GM23338 (cell line): Measurements from ENCODE around the gene CAMTA1. TPM values are rescaled to one million over a fixed set of nuclear protein-coding genes. Genes with fewer than 3 reads are reported as not detected.

Source experiments
- ATAC-seq: fragments of 200-7000 bp; cut with Tn5 transposase; 3 replicates; pipeline ENCODE4 v1.9.1; 2020
- DNase-seq: peaks from one replicate; pipeline ENCODE4 v3.0.0-alpha.2; 2015; ENCODE audit warnings: low spot score
- H2AFZ ChIP-seq: fragments of 200-600 bp; sonication (generic); 2 replicates; pipeline ENCODE4 v1.8.0; 2016; ENCODE audit warnings: antibody characterized with exemption, mild to moderate bottlenecking, moderate library complexity
- H3F3A ChIP-seq: fragments of 200-600 bp; sonication (generic); replicated peaks from 2 replicates; pipeline ENCODE4 v1.8.0; 2017; ENCODE audit warnings: antibody characterized with exemption, mixed run types, low read depth
- H3K27ac ChIP-seq: fragments of 200-600 bp; sonication (generic); 2 replicates; pipeline ENCODE4 v1.6.1; 2016; ENCODE audit warnings: low read depth
- H3K27me3 ChIP-seq: fragments of 200-600 bp; sonication (generic); 2 replicates; pipeline ENCODE4 v1.8.0; 2016; ENCODE audit warnings: mild to moderate bottlenecking, mixed run types, moderate library complexity; ENCODE audit not compliant: insufficient read depth
- H3K36me3 ChIP-seq: fragments of 200-600 bp; sonication (generic); 2 replicates; pipeline ENCODE4 v1.8.0; 2016; ENCODE audit warnings: mild to moderate bottlenecking; ENCODE audit not compliant: insufficient read depth
- H3K4me1 ChIP-seq: fragments of 200-600 bp; sonication (generic); 2 replicates; pipeline ENCODE4 v1.8.0; 2016; ENCODE audit warnings: mild to moderate bottlenecking, moderate library complexity; ENCODE audit not compliant: insufficient read depth
- H3K4me2 ChIP-seq: fragments of 200-600 bp; sonication (generic); 2 replicates; pipeline ENCODE4 v1.7.1; 2017; ENCODE audit warnings: mixed run types
- H3K4me3 ChIP-seq: fragments of 200-600 bp; sonication (generic); 2 replicates; pipeline ENCODE4 v1.6.1; 2016; ENCODE audit warnings: mixed run types
- H3K79me2 ChIP-seq: fragments of 200-600 bp; sonication (generic); replicated peaks from 2 replicates; pipeline ENCODE4 v1.8.0; 2017; ENCODE audit warnings: mild to moderate bottlenecking; ENCODE audit not compliant: insufficient read depth
- H3K9me2 ChIP-seq: fragments of 200-600 bp; sonication (generic); 2 replicates; pipeline ENCODE4 v1.8.0; 2017; ENCODE audit not compliant: insufficient read depth
- H4K20me1 ChIP-seq: fragments of 200-600 bp; sonication (generic); replicated peaks from 2 replicates; pipeline ENCODE4 v1.8.0; 2017; ENCODE audit warnings: mild to moderate bottlenecking; ENCODE audit not compliant: insufficient read depth
- H3K27ac Mint-ChIP-seq: 2 replicates; pipeline ENCODE4 v1.8.0; 2020; ENCODE audit warnings: inconsistent platforms, mild to moderate bottlenecking, moderate library complexity, mixed read lengths
- H3K27me3 Mint-ChIP-seq: 3 replicates; pipeline ENCODE4 v1.8.0; 2022; ENCODE audit warnings: low read depth, mild to moderate bottlenecking, moderate library complexity, mixed read lengths, inconsistent platforms; ENCODE audit not compliant: insufficient read depth, poor library complexity
- H3K36me3 Mint-ChIP-seq: 3 replicates; pipeline ENCODE4 v1.8.0; 2021; ENCODE audit warnings: low read depth, mild to moderate bottlenecking, inconsistent platforms, moderate library complexity, mixed read lengths
- H3K4me1 Mint-ChIP-seq: 3 replicates; pipeline ENCODE4 v1.8.0; 2020; ENCODE audit warnings: mild to moderate bottlenecking, inconsistent platforms, mixed read lengths
- H3K4me3 Mint-ChIP-seq: 3 replicates; pipeline ENCODE4 v1.8.0; 2021; ENCODE audit warnings: moderate library complexity, mild to moderate bottlenecking, inconsistent platforms, mixed read lengths
- H3K9me3 Mint-ChIP-seq: 3 replicates; pipeline ENCODE4 v1.8.0; 2020; ENCODE audit warnings: moderate library complexity, mild to moderate bottlenecking, inconsistent platforms, mixed read lengths
- CREB1 ChIP-seq: fragments of 250-450 bp; sonication (Bioruptor Pico); IDR thresholded peaks from 2 replicates; pipeline ENCODE4 v1.5.0; 2020; ENCODE audit warnings: low read depth, mild to moderate bottlenecking, moderate library complexity
- CTCF ChIP-seq, 2 experiments: fragments of 200-600 bp in 1 of 2; sonication (generic) in 1 of 2; conservative IDR thresholded peaks; 2 replicates each; pipeline versions ENCODE4 v1.5.1 to v1.6.1; 2016 to 2017; ENCODE audit warnings: antibody characterized with exemption in 2 of 2, low read depth in 2 of 2, mild to moderate bottlenecking in 2 of 2, moderate library complexity in 1 of 2
- ETS1 ChIP-seq: IDR thresholded peaks from 2 replicates; pipeline ENCODE4 v1.6.1; 2016; ENCODE audit warnings: antibody characterized with exemption
- EZH2phosphoT487 ChIP-seq: fragments of 200-600 bp; sonication (generic); IDR thresholded peaks from one replicate; pipeline ENCODE4 v1.8.1; 2018; ENCODE audit warnings: antibody characterized with exemption; ENCODE audit not compliant: unreplicated experiment
- NANOG ChIP-seq: IDR thresholded peaks from 2 replicates; pipeline ENCODE4 v1.6.1; 2016; ENCODE audit warnings: antibody characterized with exemption, borderline replicate concordance
- POLR2AphosphoS5 ChIP-seq: IDR thresholded peaks from 2 replicates; pipeline ENCODE4 v1.6.1; 2016; ENCODE audit warnings: antibody characterized with exemption, low read depth
- REST ChIP-seq: IDR thresholded peaks from one replicate; pipeline ENCODE4 v1.6.1; 2018; ENCODE audit warnings: antibody characterized with exemption; ENCODE audit not compliant: unreplicated experiment
- ZNF114 ChIP-seq: fragments of 250-450 bp; sonication (Bioruptor Pico); IDR thresholded peaks from 2 replicates; pipeline ENCODE4 v1.5.0; 2020; ENCODE audit warnings: mild to moderate bottlenecking, moderate library complexity
- ZNF331 ChIP-seq: fragments of 250-450 bp; sonication (Bioruptor Pico); IDR thresholded peaks from 2 replicates; pipeline ENCODE4 v1.5.0; 2020; ENCODE audit warnings: low read depth, mild to moderate bottlenecking, moderate library complexity
- polyA plus RNA-seq: library from polyadenylated mRNA; unstranded; fragments of >200 nt; fragmentation: Nextera tagmentation; extraction: Ambion mirVana; gene quantifications from 2 replicates; pipeline ENCODE4 v1.2.1, GENCODE V29; 2016
- total RNA-seq: library from RNA; depleted of rRNA; stranded (reverse); fragments of >200 nt; shearing (Covaris generic); gene quantifications from 2 replicates; pipeline ENCODE4 v1.2.3, GENCODE V29; 2014

CAMTA1 gene
- total and polyA plus RNA-seq, 2 experiments from 2014 or later: 115 to 519 TPM

GRCh38 chr1:6823793-6824192 lies 38.5 kb downstream of the CAMTA1 start:
- ATAC-seq (no peak), DNase-seq (no peak)
- Histone ChIP-seq H4K20me1 (peaks cover 3% of the 10 kb centered on the region; the same call in 1 of the 2 replicates), H3K79me2 (peaks cover 82% of the 10 kb centered on the region), H3F3A (no peaks in the 10 kb centered on the region), H3K27ac (no peak overlapping the region), H3K4me2 (no peak overlapping the region), H3K36me3 (no peaks in the 10 kb centered on the region), H3K4me3 (no peak overlapping the region), H3K27me3 (no peaks in the 10 kb centered on the region), H3K9me2 (no peaks in the 10 kb centered on the region), H2AFZ (no peak overlapping the region), H3K4me1 (0 out of 2 replicates have a peak, but pooled peaks cover 5% of the 10 kb centered on the region)
- Mint-ChIP-seq H3K9me3 (no peaks in the 10 kb centered on the region), H3K36me3 (no peaks in the 10 kb centered on the region), H3K4me1 (peaks cover 19% of the 10 kb centered on the region; the same call in 2 of the 3 replicates), H3K27ac (no peak overlapping the region), H3K4me3 (no peak overlapping the region), H3K27me3 (no peaks in the 10 kb centered on the region)
- TF ChIP-seq ETS1: no peak
- no peak for TF ChIP-seq CTCF (conservative IDR thresholded peaks at IDR 0.05; ENCODE audit: low read depth in 2 of 2)
- TF ChIP-seq NANOG: no peak

GRCh38 chr1:6824665-6825368 lies 39.6 kb downstream of the CAMTA1 start:
- Histone ChIP-seq H3K27me3 (no peaks in the 10 kb centered on the region), H3K9me2 (no peaks in the 10 kb centered on the region), H3K4me3 (no peak overlapping the region), H3K27ac (no peak overlapping the region; the same call in 1 of the 2 replicates), H3K4me1 (0 out of 2 replicates have a peak, but pooled peaks cover 5% of the 10 kb centered on the region), H3K4me2 (no peak overlapping the region), H2AFZ (no peak overlapping the region), H3K36me3 (no peaks in the 10 kb centered on the region), H3F3A (no peaks in the 10 kb centered on the region), H3K79me2 (peaks cover 81% of the 10 kb centered on the region), H4K20me1 (0 out of 2 replicates have a peak, but pooled peaks cover 8% of the 10 kb centered on the region)
- DNase-seq (no peak), ATAC-seq (no peak)
- TF ChIP-seq POLR2AphosphoS5 (no peak), EZH2phosphoT487 (no peak), REST (no peak), CTCF (conservative IDR thresholded peaks at IDR 0.05; ENCODE audit: low read depth in 2 of 2) (no peak), CREB1 (CRISPR knock-in tag) (no peak), ZNF114 (no peak), ZNF331 (CRISPR knock-in tag) (no peak)
- H3K36me3 Mint-ChIP-seq: peaks cover 7% of the 10 kb centered on the region; the same call in 2 of the 3 replicates
- no peaks in the 10 kb centered on the region for H3K9me3 Mint-ChIP-seq
- H3K4me3 Mint-ChIP-seq: no peak overlapping the region
- H3K27ac Mint-ChIP-seq: no peak overlapping the region
- no peaks in the 10 kb centered on the region for H3K27me3 Mint-ChIP-seq
- H3K4me1 Mint-ChIP-seq: peaks cover 13% of the 10 kb centered on the region; the same call in 2 of the 3 replicates
